Activated naive CD8-positive, alpha-beta T cell treated with anti-CD3 and anti-CD28 coated beads, Interleukin-2, amount 10 ng/mL, durations not matched to agents 7 days and 5 days (primary cell): ENCODE measurements around the gene ZNF26. TPM values are rescaled to one million over a fixed set of nuclear protein-coding genes. Genes with fewer than 3 reads are reported as not detected.

Experiments
- ATAC-seq: fragments of 150-1000 bp; cut with Tn5 transposase; one replicate; pipeline ENCODE4 v1.10.0; 2021; ENCODE audit warnings: low read depth, moderate library complexity
- POLR2A ChIA-PET: fragments of 350-600 bp; sonication (Branson Sonifier 250); formaldehyde crosslinking; loops from one replicate; lab custom pipeline; 2021; ENCODE audit warnings: antibody characterized with exemption; lab: Charles Lee
- DNase-seq: peaks from one replicate; pipeline ENCODE4 v3.0.0; 2021
- H3K27ac Mint-ChIP-seq: one replicate; pipeline ENCODE4 v1.8.0; 2022; ENCODE audit warnings: mild to moderate bottlenecking, mixed read lengths
- H3K27me3 Mint-ChIP-seq: one replicate; pipeline ENCODE4 v1.8.0; 2022; ENCODE audit warnings: mild to moderate bottlenecking, moderate library complexity, mixed read lengths
- H3K36me3 Mint-ChIP-seq: one replicate; pipeline ENCODE4 v1.8.0; 2021; ENCODE audit warnings: mild to moderate bottlenecking, mixed read lengths
- H3K4me1 Mint-ChIP-seq: one replicate; pipeline ENCODE4 v1.8.0; 2021; ENCODE audit warnings: mixed read lengths
- H3K4me3 Mint-ChIP-seq: one replicate; pipeline ENCODE4 v1.8.0; 2022; ENCODE audit warnings: mild to moderate bottlenecking, moderate library complexity, mixed read lengths
- H3K9me3 Mint-ChIP-seq: one replicate; pipeline ENCODE4 v1.8.0; 2021; ENCODE audit warnings: mixed read lengths
- total RNA-seq, 2 experiments: library from RNA; stranded (reverse); gene quantifications; one replicate each; pipeline ENCODE4 v1.2.3, GENCODE V29; 2021

Gene ZNF26
- total RNA-seq, 2 experiments from 2014 or later = 22.5 to 25.5 TPM

- Mint-ChIP-seq H3K27me3 (no peaks in the 10 kb centered on the region), H3K9me3 (peaks cover 36% of the 10 kb centered on the region), H3K36me3 (peaks cover 50% of the 10 kb centered on the region), H3K4me1 (no peaks in the 10 kb centered on the region), H3K4me3 (no peak overlapping the region), H3K27ac (no peak overlapping the region)
- POLR2A ChIA-PET = interaction anchor here (0.6 kb wide), 1 partner anchor 22 kb away, joined by 3 read pairs; no protein-coding TSS in a partner anchor
- no peak for ATAC-seq
- DNase-seq = no peak
These were observed 72.3 kb downstream of the ZNF26 start for GRCh38 chr12:133058203-133059113.

- ATAC-seq (no peak), DNase-seq (no peak)
- no peaks in the 10 kb centered on the region for H3K4me1 Mint-ChIP-seq
- no peaks in the 10 kb centered on the region for H3K27me3 Mint-ChIP-seq
- peaks cover 53% of the 10 kb centered on the region for H3K9me3 Mint-ChIP-seq
- H3K36me3 Mint-ChIP-seq = peaks cover 28% of the 10 kb centered on the region
- H3K27ac Mint-ChIP-seq = no peak overlapping the region
- no peak overlapping the region for H3K4me3 Mint-ChIP-seq
- POLR2A ChIA-PET = no interaction called here
These were observed 75.8 kb downstream of the ZNF26 start for GRCh38 chr12:133061954-133062353.

- POLR2A ChIA-PET = no interaction called here
- DNase-seq (no peak), ATAC-seq (no peak)
- Mint-ChIP-seq H3K9me3 (peaks cover 47% of the 10 kb centered on the region), H3K36me3 (peaks cover 13% of the 10 kb centered on the region), H3K27me3 (no peaks in the 10 kb centered on the region), H3K27ac (no peak overlapping the region), H3K4me1 (no peaks in the 10 kb centered on the region), H3K4me3 (no peak overlapping the region)
These were observed 77.4 kb downstream of the ZNF26 start for GRCh38 chr12:133063556-133063955.

- ATAC-seq = no peak
- Mint-ChIP-seq H3K27me3 (no peaks in the 10 kb centered on the region), H3K4me1 (no peaks in the 10 kb centered on the region), H3K27ac (no peak overlapping the region), H3K4me3 (no peak overlapping the region), H3K9me3 (peaks cover 34% of the 10 kb centered on the region), H3K36me3 (no peaks in the 10 kb centered on the region)
- POLR2A ChIA-PET = no interaction called here
- DNase-seq = no peak
These were observed 87.7 kb downstream of the ZNF26 start for GRCh38 chr12:133073836-133074235.

Other genes with a start within 250 kb of the ZNF26 start
- 10 to 100 TPM; 90.3 to 92.9 TPM for gene ANKLE2, start 224.5 kb upstream of the ZNF26 start, total RNA-seq
- 10 to 100 TPM; 63.8 to 64.7 TPM for gene GOLGA3, start 157.5 kb upstream of the ZNF26 start, total RNA-seq
- 10 to 100 TPM; 93.6 to 96.1 TPM for gene CHFR, start 98.8 kb upstream of the ZNF26 start, total RNA-seq
- gene ZNF605, start 30.1 kb upstream of the ZNF26 start, total RNA-seq = 10 to 100 TPM; 12.3 to 13.6 TPM
- 10 to 100 TPM; 36.2 to 40.8 TPM for gene ZNF84, start 51.1 kb downstream of the ZNF26 start, total RNA-seq
- 10 to 100 TPM; 18.2 to 19.8 TPM for gene ZNF140, start 94.6 kb downstream of the ZNF26 start, total RNA-seq
- 1 to 10 TPM; 3.9 to 4.0 TPM for gene ZNF891, start 143.9 kb downstream of the ZNF26 start, total RNA-seq
- 10 to 100 TPM; 10.8 to 15.4 TPM for gene ZNF10, start 144.3 kb downstream of the ZNF26 start, total RNA-seq
- gene ZNF268, start 195.1 kb downstream of the ZNF26 start, total RNA-seq = 10 to 100 TPM; 24.1 to 25.6 TPM
- gene ANHX, start 249.5 kb downstream of the ZNF26 start, total RNA-seq = not detected